MM.1S (cell line): Measurements from ENCODE around the gene KRTAP5-9.
"Not testable (repeated sequence)": the region's sequence is repeated elsewhere in the genome, so short reads cannot be mapped to it uniquely, and the experiment has no call there.

ENCODE experiments used
- EZH2 ChIP-seq: fragments of 300-600 bp; sonication (generic); optimal IDR thresholded peaks from 2 replicates; pipeline ENCODE3; 2017; ENCODE audit warnings: low read depth, mild to moderate bottlenecking, antibody characterized with exemption, low read length, mixed read lengths
- EZH2phosphoT487 ChIP-seq: fragments of 300-600 bp; sonication (generic); IDR thresholded peaks from 2 replicates; pipeline ENCODE4 v1.6.1; 2018; ENCODE audit warnings: antibody characterized with exemption, low read length
- TF ChIP-seq, protein P1 (sequence below): fragments of 300-600 bp; sonication (generic); IDR thresholded peaks from 2 replicates; pipeline ENCODE4 v1.5.1; 2016; ENCODE audit warnings: antibody characterized with exemption, low read length, mixed read lengths

DNA sequence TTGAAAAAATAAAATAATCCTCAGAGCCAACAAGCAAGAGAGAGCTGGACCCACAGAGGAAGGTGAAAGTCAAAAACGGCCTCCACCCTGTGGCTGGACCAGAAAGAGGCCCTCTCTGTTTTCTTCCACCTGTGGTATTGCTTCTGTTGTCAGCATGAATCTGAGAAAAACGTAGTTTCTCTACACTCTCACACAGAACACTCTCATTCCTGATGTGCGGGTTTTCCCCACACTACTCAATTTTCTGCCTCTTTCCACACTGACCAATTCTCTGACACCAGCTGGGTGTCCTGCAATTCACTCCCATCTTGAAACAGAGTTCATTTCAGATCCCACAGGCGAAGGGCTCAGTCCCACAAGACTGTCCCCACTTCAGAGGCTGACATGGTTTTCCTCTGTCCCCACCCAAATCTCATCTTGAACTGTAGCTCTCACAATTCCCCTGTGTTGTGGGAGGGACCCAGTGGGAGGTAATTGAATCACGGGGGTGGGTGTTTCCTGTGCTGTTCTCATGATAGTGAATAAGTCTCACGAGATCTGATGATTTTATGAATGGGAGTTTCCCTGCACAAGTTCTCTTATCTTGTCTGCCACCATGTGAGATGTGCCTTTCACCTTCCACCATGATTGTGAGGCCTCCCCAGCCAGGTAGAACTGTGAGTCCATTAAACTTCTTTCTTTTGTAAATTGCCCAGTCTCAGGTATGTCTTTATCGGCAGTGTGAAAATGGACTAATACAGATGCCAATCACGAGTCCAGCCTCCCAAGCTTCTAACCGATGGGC, 7.5 kb upstream of the KRTAP5-9 start:
- not testable (repeated sequence) for TF ChIP-seq EZH2phosphoT487, EZH2
- TF ChIP-seq, protein P1, sequence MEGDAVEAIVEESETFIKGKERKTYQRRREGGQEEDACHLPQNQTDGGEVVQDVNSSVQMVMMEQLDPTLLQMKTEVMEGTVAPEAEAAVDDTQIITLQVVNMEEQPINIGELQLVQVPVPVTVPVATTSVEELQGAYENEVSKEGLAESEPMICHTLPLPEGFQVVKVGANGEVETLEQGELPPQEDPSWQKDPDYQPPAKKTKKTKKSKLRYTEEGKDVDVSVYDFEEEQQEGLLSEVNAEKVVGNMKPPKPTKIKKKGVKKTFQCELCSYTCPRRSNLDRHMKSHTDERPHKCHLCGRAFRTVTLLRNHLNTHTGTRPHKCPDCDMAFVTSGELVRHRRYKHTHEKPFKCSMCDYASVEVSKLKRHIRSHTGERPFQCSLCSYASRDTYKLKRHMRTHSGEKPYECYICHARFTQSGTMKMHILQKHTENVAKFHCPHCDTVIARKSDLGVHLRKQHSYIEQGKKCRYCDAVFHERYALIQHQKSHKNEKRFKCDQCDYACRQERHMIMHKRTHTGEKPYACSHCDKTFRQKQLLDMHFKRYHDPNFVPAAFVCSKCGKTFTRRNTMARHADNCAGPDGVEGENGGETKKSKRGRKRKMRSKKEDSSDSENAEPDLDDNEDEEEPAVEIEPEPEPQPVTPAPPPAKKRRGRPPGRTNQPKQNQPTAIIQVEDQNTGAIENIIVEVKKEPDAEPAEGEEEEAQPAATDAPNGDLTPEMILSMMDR, result not testable (repeated sequence)
